BE2C (cell line): ENCODE measurements around the gene SLC25A21.
"Not testable (repeated sequence)": the region's sequence is repeated elsewhere in the genome, so short reads cannot be mapped to it uniquely, and the experiment has no call there.

Source experiments
- DNase-seq: peaks from one replicate; pipeline ENCODE4 v3.0.0-alpha.2; 2020
- H3K27me3 ChIP-seq: fragments of 250-450 bp; sonication (Bioruptor Pico); 2 replicates; pipeline ENCODE4 v1.5.1; 2020; ENCODE audit warnings: mild to moderate bottlenecking
- H3K36me3 ChIP-seq: fragments of 250-450 bp; sonication (Bioruptor Pico); 2 replicates; pipeline ENCODE4 v1.5.1; 2020; ENCODE audit warnings: mild to moderate bottlenecking
- H3K4me1 ChIP-seq: fragments of 250-450 bp; sonication (Bioruptor Pico); 2 replicates; pipeline ENCODE4 v1.5.1; 2020
- H3K4me3 ChIP-seq: 2 replicates; pipeline ENCODE4 v1.5.1; 2011; ENCODE audit warnings: low read depth, low read length
- H3K9me3 ChIP-seq: fragments of 250-450 bp; sonication (Bioruptor Pico); 2 replicates; pipeline ENCODE4 v1.5.1; 2020
- CTCF ChIP-seq: IDR thresholded peaks from 2 replicates; pipeline ENCODE4 v1.5.1; 2012; ENCODE audit warnings: mild to moderate bottlenecking, low read depth, low read length

SLC25A21 gene

GRCh38 chr14:36986407-36986806, 186.0 kb downstream of the SLC25A21 start:
- TF ChIP-seq CTCF, result no peak
- Histone ChIP-seq H3K9me3 (no peaks in the 10 kb centered on the region; the same call in 1 of the 2 replicates), H3K27me3 (no peaks in the 10 kb centered on the region)

GRCh38 chr14:36981832-36982529, 190.4 kb downstream of the SLC25A21 start:
- H3K9me3 ChIP-seq, result no peaks in the 10 kb centered on the region; the same call in 1 of the 2 replicates
- no peak for TF ChIP-seq CTCF
- no peaks in the 10 kb centered on the region for H3K27me3 ChIP-seq
- no peak overlapping the region for H3K4me3 ChIP-seq
- H3K36me3 ChIP-seq, result no peaks in the 10 kb centered on the region
- no peak for DNase-seq
- H3K4me1 ChIP-seq, result no peaks in the 10 kb centered on the region

More at GRCh38 chr14:36986407-36986806, 186.0 kb downstream of the SLC25A21 start:
- no peaks in the 10 kb centered on the region for H3K4me1 ChIP-seq
- H3K36me3 ChIP-seq, result no peaks in the 10 kb centered on the region
- no peak for DNase-seq
- no peak overlapping the region for H3K4me3 ChIP-seq

- not testable (repeated sequence) for H3K9me3 ChIP-seq, H3K4me3 ChIP-seq, DNase-seq, H3K27me3 ChIP-seq, H3K36me3 ChIP-seq, H3K4me1 ChIP-seq
These were observed 192.0 kb downstream of the SLC25A21 start for GRCh38 chr14:36980413-36980812.

GRCh38 chr14:36979863-36980262, 192.5 kb downstream of the SLC25A21 start:
- no peak for DNase-seq
- no peak overlapping the region for H3K4me3 ChIP-seq
- no peaks in the 10 kb centered on the region for H3K27me3 ChIP-seq
- no peaks in the 10 kb centered on the region for H3K36me3 ChIP-seq
- TF ChIP-seq CTCF, result no peak
- no peaks in the 10 kb centered on the region; the same call in 1 of the 2 replicates for H3K9me3 ChIP-seq
- no peaks in the 10 kb centered on the region for H3K4me1 ChIP-seq

- TF ChIP-seq CTCF, result no peak
- DNase-seq, result no peak
- Histone ChIP-seq H3K4me3 (no peak overlapping the region), H3K36me3 (no peaks in the 10 kb centered on the region), H3K9me3 (no peaks in the 10 kb centered on the region), H3K27me3 (no peaks in the 10 kb centered on the region), H3K4me1 (no peaks in the 10 kb centered on the region; the same call in 1 of the 2 replicates)
These were observed 195.8 kb downstream of the SLC25A21 start for GRCh38 chr14:36976571-36977023.

GRCh38 chr14:36975834-36976233, 196.6 kb downstream of the SLC25A21 start:
- no peaks in the 10 kb centered on the region for H3K27me3 ChIP-seq
- H3K36me3 ChIP-seq, result no peaks in the 10 kb centered on the region
- H3K4me1 ChIP-seq, result no peaks in the 10 kb centered on the region; the same call in 1 of the 2 replicates
- DNase-seq, result no peak
- no peaks in the 10 kb centered on the region for H3K9me3 ChIP-seq
- no peak overlapping the region for H3K4me3 ChIP-seq
- TF ChIP-seq CTCF, result no peak
